HG02642 (cell line): ENCODE results near the gene ELP1.

Source experiments
- ATAC-seq: cut with Tn5 transposase; IDR thresholded peaks from one replicate; pipeline ENCODE4 v1.9.1; 2021; ENCODE audit warnings: mild to moderate bottlenecking; ENCODE audit not compliant: unreplicated experiment, poor library complexity

The ELP1 gene

GRCh38 chr9:108835831-108836230 lies 98.1 kb downstream of the ELP1 start:
- ATAC-seq, result no peak

GRCh38 chr9:108834959-108835665 lies 98.8 kb downstream of the ELP1 start:
- ATAC-seq, result no peak

GRCh38 chr9:108832179-108832500 lies 101.8 kb downstream of the ELP1 start:
- ATAC-seq, result no peak

GRCh38 chr9:108831496-108832178 lies 102.3 kb downstream of the ELP1 start:
- ATAC-seq, result no peak

- ATAC-seq, result no peak
These were observed 103.7 kb downstream of the ELP1 start for GRCh38 chr9:108830272-108830671.

- ATAC-seq, result no peak
These were observed 110.1 kb downstream of the ELP1 start for GRCh38 chr9:108823829-108824228.
